ENCODE data around the gene CYYR1.

DNA sequence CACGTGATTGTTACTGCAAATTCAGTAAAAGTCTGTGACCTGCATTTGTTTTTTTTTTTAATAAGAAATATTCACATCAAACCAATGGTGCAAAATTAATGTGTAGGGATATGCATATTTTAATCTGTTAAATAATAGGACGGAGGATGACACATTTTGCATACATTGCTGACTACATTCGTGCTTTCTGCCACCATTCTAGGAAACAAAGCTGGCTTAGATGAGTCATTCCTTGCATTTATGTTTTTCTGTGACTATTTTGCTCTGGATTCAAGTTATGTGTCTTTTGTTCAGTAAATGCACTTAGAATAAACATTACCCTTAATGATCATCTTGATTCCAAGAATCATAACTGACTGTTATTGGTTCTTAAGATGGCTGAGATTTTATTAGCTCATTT lies 23.9 kb upstream of the CYYR1 start:
- TF ChIP-seq, protein P1, sequence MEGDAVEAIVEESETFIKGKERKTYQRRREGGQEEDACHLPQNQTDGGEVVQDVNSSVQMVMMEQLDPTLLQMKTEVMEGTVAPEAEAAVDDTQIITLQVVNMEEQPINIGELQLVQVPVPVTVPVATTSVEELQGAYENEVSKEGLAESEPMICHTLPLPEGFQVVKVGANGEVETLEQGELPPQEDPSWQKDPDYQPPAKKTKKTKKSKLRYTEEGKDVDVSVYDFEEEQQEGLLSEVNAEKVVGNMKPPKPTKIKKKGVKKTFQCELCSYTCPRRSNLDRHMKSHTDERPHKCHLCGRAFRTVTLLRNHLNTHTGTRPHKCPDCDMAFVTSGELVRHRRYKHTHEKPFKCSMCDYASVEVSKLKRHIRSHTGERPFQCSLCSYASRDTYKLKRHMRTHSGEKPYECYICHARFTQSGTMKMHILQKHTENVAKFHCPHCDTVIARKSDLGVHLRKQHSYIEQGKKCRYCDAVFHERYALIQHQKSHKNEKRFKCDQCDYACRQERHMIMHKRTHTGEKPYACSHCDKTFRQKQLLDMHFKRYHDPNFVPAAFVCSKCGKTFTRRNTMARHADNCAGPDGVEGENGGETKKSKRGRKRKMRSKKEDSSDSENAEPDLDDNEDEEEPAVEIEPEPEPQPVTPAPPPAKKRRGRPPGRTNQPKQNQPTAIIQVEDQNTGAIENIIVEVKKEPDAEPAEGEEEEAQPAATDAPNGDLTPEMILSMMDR (optimal IDR thresholded peaks at IDR 0.05 in 1 of 3, IDR thresholded peaks at IDR 0.05 in 1 of 3, conservative IDR thresholded peaks at IDR 0.05 in 1 of 3; ENCODE audit: extremely low read depth in 1 of 3, insufficient read depth in 2 of 3, low read length in 3 of 3): no peak
- TF ChIP-seq EZH2 (IDR thresholded peaks at IDR 0.05; ENCODE audit: low read length): no peak

Measured in keratinocyte (primary cell).